Loucy (cell line): ENCODE results near the gene AASS.

Source experiments
- CTCF ChIP-seq: fragments of 200-600 bp; sonication (generic); conservative IDR thresholded peaks from 2 replicates; pipeline ENCODE4 v1.5.1; 2014; ENCODE audit warnings: mild to moderate bottlenecking, antibody characterized with exemption, low read length
- EZH2phosphoT487 ChIP-seq: fragments of 200-600 bp; IDR thresholded peaks from 2 replicates; pipeline ENCODE4 v1.6.1; 2018; ENCODE audit warnings: antibody characterized with exemption, mild to moderate bottlenecking, moderate library complexity, borderline replicate concordance

GRCh38 chr7:122038904-122039303 lies 105.1 kb downstream of the AASS start:
- TF ChIP-seq CTCF (no peak), EZH2phosphoT487 (no peak)
